Adrenal gland (tissue), 5 donors: ENCODE data around the gene DISP2.

ENCODE experiments used
- POLR2A ChIP-seq, 2 donors: fragments of 450-650 bp; IDR thresholded peaks; one replicate each; pipeline ENCODE4 v1.6.1; 2017; ENCODE audit warnings: antibody characterized with exemption in 2 of 2, mild to moderate bottlenecking in 2 of 2, moderate library complexity in 1 of 2
- TF ChIP-seq, protein P1 (sequence below), 6 experiments: fragments of 450-650 bp in 4 of 6; fragments of 200-600 bp in 2 of 6; sonication (generic) in 1 of 6; IDR thresholded peaks; 1 replicate in 5 of 6; 2 replicates in 1 of 6; pipeline versions ENCODE4 v1.5.1 to v1.8.0; 2016 to 2021; ENCODE audit warnings: antibody characterized with exemption in 6 of 6, mild to moderate bottlenecking in 2 of 6, moderate library complexity in 1 of 6
- donor health status: DM: no; HTN: no; CAD: no.

DNA sequence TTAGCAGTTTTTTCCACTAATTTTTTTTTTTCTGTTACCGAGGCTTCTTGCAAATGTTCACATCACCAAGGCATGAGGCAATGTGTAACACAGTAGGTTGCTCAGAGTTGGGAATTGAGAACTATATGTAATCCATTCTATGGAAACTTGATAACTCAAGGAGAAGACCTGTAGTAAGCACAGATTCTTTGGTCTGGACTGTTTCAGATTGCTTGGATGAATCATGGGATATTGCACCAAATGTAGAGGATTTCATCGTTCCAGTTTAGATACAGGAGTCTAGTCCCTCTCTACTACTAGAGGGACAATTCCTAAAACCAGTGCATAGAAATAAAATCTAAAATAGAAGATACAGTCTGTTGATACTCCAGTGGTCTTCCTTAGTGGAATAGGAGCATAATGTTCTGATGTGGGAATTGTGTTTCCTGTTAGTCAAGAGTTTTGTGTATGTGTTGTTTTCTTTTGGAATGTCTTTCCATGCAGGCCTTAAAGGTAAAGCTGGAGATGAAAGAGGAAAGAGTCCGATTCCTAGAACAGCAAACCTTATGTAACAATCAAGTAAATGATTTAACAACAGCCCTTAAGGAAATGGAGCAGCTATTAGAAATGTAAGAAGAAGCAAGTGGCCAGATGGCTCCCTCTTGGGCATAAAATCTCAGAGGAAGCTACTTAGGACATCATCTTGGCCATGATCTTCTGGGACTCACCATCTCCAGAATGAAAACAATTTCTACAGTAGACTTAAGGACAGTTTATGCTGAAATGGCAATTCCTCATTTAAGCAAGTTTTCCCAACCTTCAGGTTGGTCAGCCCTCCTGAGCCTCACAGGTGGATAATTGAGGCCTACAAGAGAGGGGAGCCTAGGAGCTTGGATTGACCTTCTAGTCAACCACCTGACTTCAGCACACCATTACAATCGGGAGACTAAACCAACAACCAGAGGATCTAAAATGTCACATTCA, 35.2 kb downstream of the DISP2 start:
- TF ChIP-seq, protein P1, sequence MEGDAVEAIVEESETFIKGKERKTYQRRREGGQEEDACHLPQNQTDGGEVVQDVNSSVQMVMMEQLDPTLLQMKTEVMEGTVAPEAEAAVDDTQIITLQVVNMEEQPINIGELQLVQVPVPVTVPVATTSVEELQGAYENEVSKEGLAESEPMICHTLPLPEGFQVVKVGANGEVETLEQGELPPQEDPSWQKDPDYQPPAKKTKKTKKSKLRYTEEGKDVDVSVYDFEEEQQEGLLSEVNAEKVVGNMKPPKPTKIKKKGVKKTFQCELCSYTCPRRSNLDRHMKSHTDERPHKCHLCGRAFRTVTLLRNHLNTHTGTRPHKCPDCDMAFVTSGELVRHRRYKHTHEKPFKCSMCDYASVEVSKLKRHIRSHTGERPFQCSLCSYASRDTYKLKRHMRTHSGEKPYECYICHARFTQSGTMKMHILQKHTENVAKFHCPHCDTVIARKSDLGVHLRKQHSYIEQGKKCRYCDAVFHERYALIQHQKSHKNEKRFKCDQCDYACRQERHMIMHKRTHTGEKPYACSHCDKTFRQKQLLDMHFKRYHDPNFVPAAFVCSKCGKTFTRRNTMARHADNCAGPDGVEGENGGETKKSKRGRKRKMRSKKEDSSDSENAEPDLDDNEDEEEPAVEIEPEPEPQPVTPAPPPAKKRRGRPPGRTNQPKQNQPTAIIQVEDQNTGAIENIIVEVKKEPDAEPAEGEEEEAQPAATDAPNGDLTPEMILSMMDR (IDR thresholded peaks at IDR 0.05) = no peak
- no peak for TF ChIP-seq POLR2A (IDR thresholded peaks at IDR 0.05)
